Aorta (tissue), 5 donors: ENCODE measurements around the gene ADCY1. TPM values are rescaled to one million over a fixed set of nuclear protein-coding genes. Genes with fewer than 3 reads are reported as not detected.

Source experiments
- ATAC-seq: fragments of 200-7000 bp; cut with Tn5 transposase; one replicate; pipeline ENCODE4 v1.9.1; 2022; ENCODE audit warnings: moderate library complexity; ENCODE audit not compliant: low FRiP score
- DNase-seq, 2 donors: peaks; one replicate each; pipeline ENCODE4 v3.0.0-alpha.2; 2020
- H3K27ac ChIP-seq, 2 donors: one replicate each; pipeline ENCODE4 v1.5.1; 2013; ENCODE audit warnings: low read length in 2 of 2, mild to moderate bottlenecking in 2 of 2, moderate library complexity in 2 of 2, control low read depth in 1 of 2, inconsistent platforms in 1 of 2, low read depth in 1 of 2
- H3K27me3 ChIP-seq, 2 donors: one replicate each; pipeline ENCODE4 v1.6.1; 2013; ENCODE audit warnings: control low read depth in 1 of 2, low read length in 1 of 2, mild to moderate bottlenecking in 1 of 2, moderate library complexity in 1 of 2; ENCODE audit not compliant: insufficient read depth in 2 of 2, control insufficient read depth in 1 of 2
- H3K36me3 ChIP-seq, 2 donors: one replicate each; pipeline ENCODE4 v1.6.1; 2013; ENCODE audit warnings: control low read depth in 1 of 2, low read length in 1 of 2, mild to moderate bottlenecking in 1 of 2; ENCODE audit not compliant: insufficient read depth in 2 of 2, control insufficient read depth in 1 of 2
- H3K4me1 ChIP-seq, 2 donors: one replicate each; pipeline ENCODE4 v1.6.1; 2013; ENCODE audit warnings: low read length in 2 of 2, control low read depth in 1 of 2, mild to moderate bottlenecking in 1 of 2, moderate library complexity in 1 of 2; ENCODE audit not compliant: insufficient read depth in 2 of 2, control insufficient read depth in 1 of 2
- H3K4me3 ChIP-seq, 2 donors: one replicate each; pipeline ENCODE4 v1.5.1; 2013; ENCODE audit warnings: low read length in 2 of 2, control low read depth in 1 of 2, mild to moderate bottlenecking in 1 of 2
- H3K9me3 ChIP-seq: one replicate; pipeline ENCODE4 v1.6.1; 2013; ENCODE audit warnings: mild to moderate bottlenecking, low read length; ENCODE audit not compliant: control insufficient read depth
- WGBS, 2 donors: extraction: QIAGEN DNeasy Blood & Tissue Kit; methylation state at CpG; one replicate each; pipeline ENCODE4 v1.1.7; 2013; 5-methylcytosine and 5-hydroxymethylcytosine counted together
- intact Hi-C, 2 donors: fragments of 100-400 bp; cut with DNase I; formaldehyde crosslinking; loops; one replicate each; pipeline versions ENCODE4 v1.14.2 to v1.15.0; 2022
- polyA plus RNA-seq, 2 donors: library from polyadenylated mRNA; stranded (reverse); fragments of 200-250 nt; gene quantifications; one replicate each; pipeline ENCODE4 v1.2.3, GENCODE V29; 2013
- total RNA-seq, 2 donors: library from RNA; stranded (reverse); fragmentation: NEBNext Ultra II Directional; extraction: Animal tissue kit (Norgen Biotek cat#: 25700); gene quantifications; one replicate each; pipeline ENCODE4 v1.2.1, GENCODE V29; 2021
- donor health status: healthy with polysubstance abuse.
- donor health status: Bipolar disorder and iron deficiency.
- donor health status: DM: no; HTN: no; CAD: no.
- donor health status: DM: no; HTN: no; CAD: no.
- donor health status: DM: yes; HTN: yes; CAD: no.

Gene ADCY1
- total and polyA plus RNA-seq, 4 donors = 0.20 to 5.8 (median 1.8) TPM

GRCh38 chr7:45650404-45651394, 76.5 kb downstream of the ADCY1 start:
- intact Hi-C loops = no loop called here

GRCh38 chr7:45651540-45651939, 77.4 kb downstream of the ADCY1 start:
- Histone ChIP-seq H3K9me3 (no peaks in the 10 kb centered on the region), H3K4me1 (no peaks in the 10 kb centered on the region), H3K36me3 (no peaks in the 10 kb centered on the region), H3K27me3 (no peaks in the 10 kb centered on the region), H3K4me3 (no peak overlapping the region), H3K27ac (no peak overlapping the region)
- ATAC-seq (no peak), DNase-seq (no peak)
- intact Hi-C loops = no loop called here
- 88 to 89% methylated on average over 6 of the region's 6 CpGs for WGBS, 2 donors

More at GRCh38 chr7:45650404-45651394, 76.5 kb downstream of the ADCY1 start:
- Histone ChIP-seq H3K9me3 (no peaks in the 10 kb centered on the region), H3K4me1 (no peaks in the 10 kb centered on the region), H3K27ac (no peak overlapping the region), H3K36me3 (no peaks in the 10 kb centered on the region), H3K27me3 (no peaks in the 10 kb centered on the region), H3K4me3 (no peak overlapping the region)
- 80 to 84% methylated on average over 13 of the region's 13 CpGs for WGBS, 2 donors
- no peak for DNase-seq
- no peak for ATAC-seq

- ATAC-seq (no peak), DNase-seq (no peak)
- no peak overlapping the region for H3K27ac ChIP-seq
- no peaks in the 10 kb centered on the region for H3K9me3 ChIP-seq
- H3K27me3 ChIP-seq = no peaks in the 10 kb centered on the region
- H3K4me3 ChIP-seq = no peak overlapping the region
- no peaks in the 10 kb centered on the region for H3K36me3 ChIP-seq
- intact Hi-C loops = no loop called here
- H3K4me1 ChIP-seq = no peaks in the 10 kb centered on the region
- 84 to 93% methylated on average over 2 of the region's 2 CpGs for WGBS, 2 donors
Measured at GRCh38 chr7:45652630-45653029, 78.5 kb downstream of the ADCY1 start.

GRCh38 chr7:45653209-45653907, 79.2 kb downstream of the ADCY1 start:
- DNase-seq (no peak), ATAC-seq (no peak)
- Histone ChIP-seq H3K27me3 (no peaks in the 10 kb centered on the region), H3K4me3 (no peak overlapping the region), H3K27ac (no peak overlapping the region), H3K9me3 (no peaks in the 10 kb centered on the region), H3K4me1 (no peaks in the 10 kb centered on the region), H3K36me3 (no peaks in the 10 kb centered on the region)
- intact Hi-C loops = no loop called here
- 62 to 93% methylated on average over 3 to 4 of the region's 4 CpGs for WGBS, 2 donors

- Histone ChIP-seq H3K4me3 (no peak overlapping the region), H3K36me3 (no peaks in the 10 kb centered on the region), H3K27me3 (no peaks in the 10 kb centered on the region), H3K27ac (no peak overlapping the region), H3K4me1 (no peaks in the 10 kb centered on the region), H3K9me3 (no peaks in the 10 kb centered on the region)
- ATAC-seq (no peak), DNase-seq (no peak)
- intact Hi-C loops = no loop called here
- WGBS, 2 donors = 87 to 96% methylated on average over 5 of the region's 5 CpGs
Measured at GRCh38 chr7:45654341-45654740, 80.2 kb downstream of the ADCY1 start.

- DNase-seq (no peak), ATAC-seq (no peak)
- H3K27me3 ChIP-seq = no peaks in the 10 kb centered on the region
- no peaks in the 10 kb centered on the region for H3K4me1 ChIP-seq
- H3K27ac ChIP-seq = no peak overlapping the region
- H3K36me3 ChIP-seq = no peaks in the 10 kb centered on the region
- H3K4me3 ChIP-seq = no peak overlapping the region
- intact Hi-C loops = no loop called here
- 89 to 92% methylated on average over 10 of the region's 10 CpGs for WGBS, 2 donors
- no peaks in the 10 kb centered on the region for H3K9me3 ChIP-seq
Measured at GRCh38 chr7:45655539-45655938, 81.4 kb downstream of the ADCY1 start.

- Histone ChIP-seq H3K27me3 (no peaks in the 10 kb centered on the region), H3K36me3 (no peaks in the 10 kb centered on the region), H3K4me3 (no peak overlapping the region), H3K9me3 (no peaks in the 10 kb centered on the region), H3K4me1 (no peaks in the 10 kb centered on the region), H3K27ac (no peak overlapping the region)
- DNase-seq (no peak), ATAC-seq (no peak)
- WGBS, 2 donors = 78 to 89% methylated on average over 2 of the region's 2 CpGs
- intact Hi-C loops = no loop called here
Measured at GRCh38 chr7:45656431-45656830, 82.3 kb downstream of the ADCY1 start.

GRCh38 chr7:45657136-45657889, 83.1 kb downstream of the ADCY1 start:
- H3K36me3 ChIP-seq = no peaks in the 10 kb centered on the region
- no peak overlapping the region for H3K27ac ChIP-seq
- no peaks in the 10 kb centered on the region for H3K4me1 ChIP-seq
- DNase-seq = no peak
- intact Hi-C loops = no loop called here
- 92 to 93% methylated on average over 11 of the region's 11 CpGs for WGBS, 2 donors
- H3K9me3 ChIP-seq = no peaks in the 10 kb centered on the region
- no peak for ATAC-seq
- H3K27me3 ChIP-seq = no peaks in the 10 kb centered on the region
- H3K4me3 ChIP-seq = no peak overlapping the region
